SK-N-SH (cell line): ENCODE results near the gene ROPN1L. TPM values are rescaled to one million over a fixed set of nuclear protein-coding genes. Genes with fewer than 3 reads are reported as not detected.

Experiments used
- CTCF ChIA-PET: fragments of 300-600, 350-600 bp; formaldehyde crosslinking; extraction: SDS; loops from one replicate; lab custom pipeline; 2021; lab: Yijun Ruan, JAX
- POLR2A ChIA-PET: fragments of 350-600 bp; sonication (Branson Sonifier 250); formaldehyde crosslinking; extraction: SDS; loops from one replicate; lab custom pipeline; 2020; ENCODE audit warnings: antibody characterized with exemption, inconsistent platforms; lab: Yijun Ruan, JAX
- DNase-seq: peaks from one replicate; pipeline ENCODE4 v3.0.0; 2012
- H2AFZ ChIP-seq: fragments of 200-600 bp; sonication (generic); 2 replicates; pipeline ENCODE4 v1.8.1; 2016; ENCODE audit warnings: antibody characterized with exemption, mild to moderate bottlenecking, low read depth
- H3F3A ChIP-seq: fragments of 200-600 bp; sonication (generic); replicated peaks from 2 replicates; pipeline ENCODE3; 2016; ENCODE audit warnings: antibody characterized with exemption, mild to moderate bottlenecking; ENCODE audit not compliant: insufficient read depth
- H3K27ac ChIP-seq, 2 experiments: fragments of 200-500 bp in 1 of 2; fragments of 200-600 bp in 1 of 2; sonication (Bioruptor generic) in 1 of 2; sonication (generic), shearing (Covaris generic) in 1 of 2; 2 replicates each; pipeline versions ENCODE4 v1.5.1 to v1.6.1; 2014 to 2016; ENCODE audit warnings: low read depth in 2 of 2, inconsistent platforms in 1 of 2, low read length in 1 of 2, mild to moderate bottlenecking in 1 of 2, mixed read lengths in 1 of 2
- H3K27me3 ChIP-seq: fragments of 200-600 bp; sonication (generic), shearing (Covaris generic); 2 replicates; pipeline ENCODE4 v1.6.1; 2016; ENCODE audit warnings: mixed run types; ENCODE audit not compliant: insufficient read depth
- H3K36me3 ChIP-seq, 2 experiments: fragments of 200-500 bp in 1 of 2; fragments of 200-600 bp in 1 of 2; sonication (Bioruptor generic) in 1 of 2; sonication (generic) in 1 of 2; replicated peaks in 1 of 2; 2 replicates each; pipeline versions ENCODE3 to v1.5.1; 2014 to 2016; ENCODE audit warnings: low read length in 1 of 2, mild to moderate bottlenecking in 1 of 2; ENCODE audit not compliant: insufficient read depth in 2 of 2, control insufficient read depth in 1 of 2
- H3K4me1 ChIP-seq, 2 experiments: fragments of 200-500 bp in 1 of 2; fragments of 200-600 bp in 1 of 2; sonication (Bioruptor generic) in 1 of 2; sonication (generic), shearing (Covaris generic) in 1 of 2; 2 replicates each; pipeline versions ENCODE4 v1.5.1 to v1.6.1; 2014 to 2016; ENCODE audit warnings: low read depth in 1 of 2, low read length in 1 of 2, mixed run types in 1 of 2; ENCODE audit not compliant: insufficient read depth in 2 of 2, control insufficient read depth in 1 of 2
- H3K4me2 ChIP-seq: fragments of 200-600 bp; sonication (generic), shearing (Covaris generic); 2 replicates; pipeline ENCODE4 v1.6.1; 2017; ENCODE audit warnings: mixed run types
- H3K4me3 ChIP-seq, 2 experiments: fragments of 200-500 bp in 1 of 2; fragments of 200-600 bp in 1 of 2; sonication (Bioruptor generic) in 1 of 2; sonication (generic), shearing (Covaris generic) in 1 of 2; 2 replicates each; pipeline versions ENCODE4 v1.5.1 to v1.8.1; 2014 to 2016; ENCODE audit warnings: low read depth in 2 of 2, inconsistent platforms in 1 of 2, low read length in 1 of 2, mild to moderate bottlenecking in 1 of 2, mixed read lengths in 1 of 2, moderate library complexity in 1 of 2
- H3K79me2 ChIP-seq: fragments of 200-600 bp; sonication (generic); 2 replicates; pipeline ENCODE4 v1.8.1; 2017; ENCODE audit warnings: mild to moderate bottlenecking; ENCODE audit not compliant: insufficient read depth
- H3K9ac ChIP-seq: fragments of 200-600 bp; sonication (generic); 2 replicates; pipeline ENCODE4 v1.6.1; 2017; ENCODE audit warnings: mixed run types
- H3K9me2 ChIP-seq: fragments of 200-600 bp; sonication (generic); 2 replicates; pipeline ENCODE4 v1.6.1; 2017; ENCODE audit warnings: mixed run types
- H3K9me3 ChIP-seq: fragments of 200-600 bp; sonication (generic); 2 replicates; pipeline ENCODE4 v1.6.1; 2017; ENCODE audit warnings: mixed run types, mild to moderate bottlenecking, moderate library complexity
- H4K20me1 ChIP-seq: fragments of 200-600 bp; sonication (generic); 2 replicates; pipeline ENCODE4 v1.6.1; 2017; ENCODE audit warnings: mild to moderate bottlenecking, mixed run types; ENCODE audit not compliant: insufficient read depth
- CHD2 ChIP-seq: fragments of 150-350 bp; IDR thresholded peaks from 2 replicates; pipeline ENCODE4 v1.6.1; 2018; ENCODE audit warnings: low read length; ENCODE audit not compliant: partially characterized antibody
- ELF1 ChIP-seq: IDR thresholded peaks from 2 replicates; pipeline ENCODE4 v1.4.0; 2012
- EP300 ChIP-seq, 2 experiments: IDR thresholded peaks; 2 replicates each; pipeline versions ENCODE4 v1.4.0 to v1.6.1; 2012; ENCODE audit warnings: borderline replicate concordance in 1 of 2, low read depth in 1 of 2, low read length in 1 of 2
- EZH2phosphoT487 ChIP-seq: fragments of 200-600 bp; sonication (generic); IDR thresholded peaks from 2 replicates; pipeline ENCODE4 v1.6.1; 2017; ENCODE audit warnings: low read depth, mixed run types, mild to moderate bottlenecking, antibody characterized with exemption, moderate library complexity, borderline replicate concordance
- GATA2 ChIP-seq: sonication (generic); formaldehyde crosslinking; IDR thresholded peaks from 2 replicates; pipeline ENCODE4 v1.5.0; 2020; ENCODE audit warnings: mild to moderate bottlenecking, missing genetic modification reagents
- IRF3 ChIP-seq: fragments of 150-350 bp; IDR thresholded peaks from 2 replicates; pipeline ENCODE4 v1.6.1; 2016; ENCODE audit warnings: mild to moderate bottlenecking, low read depth, low read length
- JUND ChIP-seq: IDR thresholded peaks from 2 replicates; pipeline ENCODE4 v1.4.0; 2012
- MEF2A ChIP-seq: IDR thresholded peaks from 2 replicates; pipeline ENCODE4 v1.4.0; 2012; ENCODE audit warnings: low read depth, borderline replicate concordance
- NFIC ChIP-seq: IDR thresholded peaks from 2 replicates; pipeline ENCODE4 v1.4.0; 2012; ENCODE audit warnings: borderline replicate concordance
- NRF1 ChIP-seq: IDR thresholded peaks from 2 replicates; pipeline ENCODE4 v1.6.1; 2012; ENCODE audit warnings: low read depth, mild to moderate bottlenecking, low read length
- PBX3 ChIP-seq: IDR thresholded peaks from 2 replicates; pipeline ENCODE4; 2012
- POLR2AphosphoS5 ChIP-seq: IDR thresholded peaks from 2 replicates; pipeline ENCODE4 v1.6.1; 2012; ENCODE audit warnings: low read depth, low read length
- RAD21 ChIP-seq: IDR thresholded peaks from 2 replicates; pipeline ENCODE4 v1.6.1; 2012; ENCODE audit warnings: mild to moderate bottlenecking, low read length
- RCOR1 ChIP-seq: fragments of 150-350 bp; IDR thresholded peaks from 2 replicates; pipeline ENCODE4 v1.6.1; 2017; ENCODE audit warnings: antibody characterized with exemption, low read length
- RFX5 ChIP-seq: IDR thresholded peaks from 2 replicates; pipeline ENCODE4 v1.6.1; 2012; ENCODE audit warnings: mild to moderate bottlenecking, improper control_type of control experiment, low read length
- TCF12 ChIP-seq: IDR thresholded peaks from 2 replicates; pipeline ENCODE4 v1.4.0; 2012
- USF2 ChIP-seq: fragments of 150-350 bp; IDR thresholded peaks from 2 replicates; pipeline ENCODE4 v1.6.1; 2017; ENCODE audit warnings: antibody characterized with exemption, low read length, low read depth, borderline replicate concordance
- WGBS: methylation state at CpG from one replicate; pipeline ENCODE4 v1.1.6; 2017; ENCODE audit warnings: low lambda C conversion rate; 5-methylcytosine and 5-hydroxymethylcytosine counted together
- polyA plus RNA-seq, 3 experiments: library from polyadenylated mRNA; depleted of rRNA; stranded (reverse); fragments of >200 nt; gene quantifications; 2 replicates each; pipeline ENCODE4 v1.2.3, GENCODE V29; 2012

ROPN1L gene
- polyA plus RNA-seq, 1 of the 3 experiments (the other 2 are of a cell fraction), result 0.31 TPM

GRCh38 chr5:10399839-10400238 lies 41.8 kb upstream of the ROPN1L start:
- DNase-seq, result no peak
- ChIA-PET POLR2A (no interaction called here), CTCF (interaction anchor here (1.0 to 1.1 kb wide), 2 partner anchors 11 to 22 kb away, joined by 3 read pairs; no protein-coding TSS in a partner anchor)
- H3K4me2 ChIP-seq, result no peak overlapping the region
- H4K20me1 ChIP-seq, result peaks cover 3% of the 10 kb centered on the region; the same call in 1 of the 2 replicates
- no peaks in the 10 kb centered on the region for H3K4me1 ChIP-seq
- H3K9ac ChIP-seq, result no peak overlapping the region
- H3K79me2 ChIP-seq, result peaks cover 9% of the 10 kb centered on the region; the same call in 1 of the 2 replicates
- no peak overlapping the region for H3K4me3 ChIP-seq
- no peak overlapping the region for H2AFZ ChIP-seq
- H3F3A ChIP-seq, result no peaks in the 10 kb centered on the region
- TF ChIP-seq ELF1, result no peak
- TF ChIP-seq EZH2phosphoT487, result no peak
- TF ChIP-seq NRF1, result no peak
- no peak for TF ChIP-seq RFX5
- TF ChIP-seq RAD21, result no peak
- TF ChIP-seq GATA2 (CRISPR knock-in tag), result no peak
- no peak for TF ChIP-seq IRF3
- H3K9me3 ChIP-seq, result no peaks in the 10 kb centered on the region
- H3K36me3 ChIP-seq, result peaks cover 86 to 93% of the 10 kb centered on the region in 2 experiments
- H3K27me3 ChIP-seq, result no peaks in the 10 kb centered on the region
- H3K9me2 ChIP-seq, result no peaks in the 10 kb centered on the region
- H3K27ac ChIP-seq, result no peak overlapping the region

- CTCF ChIA-PET, result interaction anchor here (1.0 to 1.1 kb wide), 2 partner anchors 11 to 22 kb away, joined by 3 read pairs; no protein-coding TSS in a partner anchor
- POLR2A ChIA-PET, result no interaction called here
- H3K79me2 ChIP-seq, result peaks cover 8% of the 10 kb centered on the region; the same call in 1 of the 2 replicates
- H3K27me3 ChIP-seq, result no peaks in the 10 kb centered on the region
- no peak for TF ChIP-seq NFIC
- no peak for TF ChIP-seq PBX3
- TF ChIP-seq ELF1, result no peak
- TF ChIP-seq USF2, result no peak
- no peak for TF ChIP-seq TCF12
- no peak for TF ChIP-seq POLR2AphosphoS5
- TF ChIP-seq EZH2phosphoT487, result no peak
- no peak for TF ChIP-seq RCOR1
- TF ChIP-seq EP300 (IDR thresholded peaks at IDR 0.05; ENCODE audit: borderline replicate concordance in 1 of 2, low read depth in 1 of 2, low read length in 1 of 2), result no peak
- no peak for TF ChIP-seq JUND
- TF ChIP-seq MEF2A, result no peak
- TF ChIP-seq CHD2, result no peak
- 97% methylated on average over 2 of the region's 2 CpGs for WGBS
- H3K4me2 ChIP-seq, result no peak overlapping the region
- no peak overlapping the region for H2AFZ ChIP-seq
- H3K9me2 ChIP-seq, result no peaks in the 10 kb centered on the region
- no peak overlapping the region for H3K27ac ChIP-seq
- peaks cover 87 to 93% of the 10 kb centered on the region in 2 experiments for H3K36me3 ChIP-seq
- no peak overlapping the region for H3K9ac ChIP-seq
- no peaks in the 10 kb centered on the region for H3K9me3 ChIP-seq
- no peaks in the 10 kb centered on the region for H3F3A ChIP-seq
- no peaks in the 10 kb centered on the region for H3K4me1 ChIP-seq
- H3K4me3 ChIP-seq, result no peak overlapping the region
- no peak for DNase-seq
- peaks cover 3% of the 10 kb centered on the region; the same call in 1 of the 2 replicates for H4K20me1 ChIP-seq
Measured at GRCh38 chr5:10400411-10400810, 41.3 kb upstream of the ROPN1L start.
